K562 (cell line): ENCODE measurements around the gene SALL3. TPM values are rescaled to one million over a fixed set of nuclear protein-coding genes. Genes with fewer than 3 reads are reported as not detected.

Experiments
- ATAC-seq: fragments of 200-7000 bp; cut with Tn5 transposase; 3 replicates; pipeline ENCODE4 v1.9.1; 2020; ENCODE audit warnings: moderate library complexity
- BruUV-seq: library from RNA; stranded (reverse); fragments of 400-500 nt; replicated peaks from 2 replicates; lab custom pipeline; 2021; lab: Mats Ljungman, UMichigan
- CTCF ChIA-PET: fragments of 300-600 bp; formaldehyde crosslinking; extraction: SDS; loops from one replicate; lab custom pipeline; 2021; ENCODE audit warnings: low intra/inter-chr PET ratio; lab: Yijun Ruan, JAX
- POLR2A ChIA-PET: fragments of 300-600, 350-650 bp; sonication (Branson Sonifier 250); formaldehyde crosslinking; extraction: SDS; loops from one replicate; lab custom pipeline; 2021; ENCODE audit warnings: antibody characterized with exemption, inconsistent platforms; lab: Yijun Ruan, JAX
- DNase-seq, 4 experiments: peaks; one replicate each; pipeline versions ENCODE4 v3.0.0 to v3.0.0-alpha.2; 2011 to 2018; ENCODE audit warnings: low spot score in 3 of 4, mixed read lengths in 3 of 4; ENCODE audit errors: extremely low read depth in 1 of 4
- FAIRE-seq: peaks from 2 replicates; lab custom pipeline; 2011; peaks lifted over from hg19 to GRCh38; lab: Jason Lieb, UNC
- H2AFZ ChIP-seq: 2 replicates; pipeline ENCODE4 v1.6.0; 2011; ENCODE audit warnings: low read depth, low read length, control low read depth, inconsistent platforms
- H3K27ac ChIP-seq: fragments of 200-600 bp; 3 replicates; pipeline ENCODE4 v1.8.0; 2011; ENCODE audit warnings: low read depth, mild to moderate bottlenecking, control low read depth, inconsistent platforms, low read length, moderate library complexity, mixed read lengths; ENCODE audit errors: extremely low read depth
- H3K27me3 ChIP-seq, 2 experiments: fragments of 300-600 bp in 1 of 2; 2 replicates in 1 of 2; 3 replicates in 1 of 2; pipeline versions ENCODE4 v1.6.0 to v1.8.0; 2011; ENCODE audit warnings: inconsistent platforms in 2 of 2, low read length in 2 of 2, mild to moderate bottlenecking in 1 of 2, mixed read lengths in 1 of 2, moderate library complexity in 1 of 2; ENCODE audit not compliant: control insufficient read depth in 2 of 2, insufficient read depth in 2 of 2
- H3K36me3 ChIP-seq: fragments of 300-600 bp; 3 replicates; pipeline ENCODE4 v1.8.0; 2011; ENCODE audit warnings: mild to moderate bottlenecking, low read length, inconsistent platforms; ENCODE audit not compliant: control insufficient read depth, insufficient read depth
- H3K4me1 ChIP-seq, 2 experiments: fragments of 200-600 bp in 1 of 2; replicated peaks in 1 of 2; 2 replicates in 1 of 2; 3 replicates in 1 of 2; pipeline versions ENCODE4 v1.5.1 to v1.8.0; 2011; ENCODE audit warnings: inconsistent platforms in 2 of 2, low read length in 2 of 2, mild to moderate bottlenecking in 1 of 2, mixed read lengths in 1 of 2, moderate library complexity in 1 of 2; ENCODE audit not compliant: control insufficient read depth in 2 of 2, insufficient read depth in 2 of 2
- H3K4me2 ChIP-seq: 2 replicates; pipeline ENCODE4 v1.6.1; 2011; ENCODE audit warnings: low read length, control low read depth, inconsistent platforms, mixed read lengths; ENCODE audit not compliant: insufficient read depth
- H3K4me3 ChIP-seq: fragments of 200-600 bp; sonication (generic), shearing (Covaris generic); 2 replicates; pipeline ENCODE4 v1.5.1; 2016; ENCODE audit warnings: control low read depth, inconsistent platforms
- H3K79me2 ChIP-seq: fragments of 200-600 bp; 3 replicates; pipeline ENCODE4 v1.8.0; 2011; ENCODE audit warnings: low read length, inconsistent platforms; ENCODE audit not compliant: control insufficient read depth, insufficient read depth
- H3K9ac ChIP-seq, 2 experiments: 2 replicates each; pipeline versions ENCODE4 v1.6.0 to v1.6.1; 2011; ENCODE audit warnings: low read depth in 2 of 2, low read length in 2 of 2, control low read depth in 1 of 2, inconsistent platforms in 1 of 2, mild to moderate bottlenecking in 1 of 2, mixed read lengths in 1 of 2; ENCODE audit not compliant: insufficient read depth in 1 of 2
- H3K9me1 ChIP-seq: one replicate; pipeline ENCODE4 v1.6.0; 2011; ENCODE audit warnings: inconsistent platforms, mild to moderate bottlenecking, low read length, moderate library complexity; ENCODE audit not compliant: control insufficient read depth, insufficient read depth
- H3K9me3 ChIP-seq: replicated peaks from 2 replicates; pipeline ENCODE4 v1.5.1; 2011; ENCODE audit warnings: low read depth, low read length, inconsistent platforms; ENCODE audit not compliant: control insufficient read depth, insufficient read depth
- H4K20me1 ChIP-seq: replicated peaks from 2 replicates; pipeline ENCODE4 v1.6.1; 2011; ENCODE audit warnings: low read length, inconsistent platforms, mixed read lengths; ENCODE audit not compliant: control insufficient read depth, insufficient read depth
- BACH1 ChIP-seq: fragments of 200-800 bp; sonication (Bioruptor generic); IDR thresholded peaks from 2 replicates; pipeline ENCODE4 v1.6.1; 2016; ENCODE audit warnings: missing genetic modification characterization, missing compliant biosample characterization
- CCAR2 ChIP-seq: fragments of 200-400 bp; formaldehyde crosslinking; IDR thresholded peaks from 2 replicates; pipeline ENCODE4 v1.6.1; 2017; ENCODE audit warnings: mild to moderate bottlenecking, low read depth, low read length
- CHD1 ChIP-seq: fragments of 200-600 bp; sonication (generic); IDR thresholded peaks from one replicate; pipeline ENCODE4 v1.6.1; 2012; ENCODE audit warnings: mild to moderate bottlenecking, moderate library complexity, low read length, inconsistent platforms
- PHF21A ChIP-seq: fragments of 450-650 bp; IDR thresholded peaks from 2 replicates; pipeline ENCODE4 v1.6.1; 2017; ENCODE audit warnings: low read depth, borderline replicate concordance
- RAD51 ChIP-seq: fragments of 450-650 bp; IDR thresholded peaks from 2 replicates; pipeline ENCODE4 v1.7.1; 2016; ENCODE audit warnings: low read depth, mild to moderate bottlenecking, borderline replicate concordance
- SLC30A9 ChIP-seq: fragments of 250-450 bp; sonication (Bioruptor Pico); IDR thresholded peaks from 2 replicates; pipeline ENCODE4 v1.8.0; 2022; ENCODE audit warnings: mild to moderate bottlenecking, moderate library complexity
- SREBF1 ChIP-seq: fragments of 150-350 bp; IDR thresholded peaks from 2 replicates; pipeline ENCODE4 v1.6.1; 2014; ENCODE audit warnings: antibody characterized with exemption, low read depth, low read length, borderline replicate concordance
- STAT5A ChIP-seq: IDR thresholded peaks from 2 replicates; pipeline ENCODE4 v1.6.1; 2012; ENCODE audit warnings: low read length, inconsistent platforms, borderline replicate concordance
- TAF9B ChIP-seq: fragments of 450-650 bp; IDR thresholded peaks from 2 replicates; pipeline ENCODE4 v1.6.1; 2018; ENCODE audit warnings: mild to moderate bottlenecking; ENCODE audit not compliant: partially characterized antibody
- TCF3 ChIP-seq: sonication (generic); formaldehyde crosslinking; IDR thresholded peaks from 2 replicates; pipeline ENCODE4 v1.4.0; 2020; ENCODE audit warnings: mild to moderate bottlenecking, missing genetic modification reagents
- ZC3H8 ChIP-seq: fragments of 450-650 bp; IDR thresholded peaks from 2 replicates; pipeline ENCODE4 v1.6.1; 2017
- ZFX ChIP-seq: sonication (generic); formaldehyde crosslinking; IDR thresholded peaks from 2 replicates; pipeline ENCODE4 v1.8.0; 2022; ENCODE audit warnings: mild to moderate bottlenecking, missing genetic modification reagents, moderate library complexity
- ZNF3 ChIP-seq: fragments of 250-450 bp; sonication (Bioruptor Pico); IDR thresholded peaks from 2 replicates; pipeline ENCODE4 v1.5.0; 2021; ENCODE audit warnings: mild to moderate bottlenecking, moderate library complexity
- WGBS: fragments of 100-300 bp; shearing (Covaris generic); methylation state at CpG from one replicate; pipeline ENCODE4 v1.1.6; 2016; ENCODE audit warnings: low coverage, mixed read lengths; ENCODE audit not compliant: insufficient coverage; ENCODE audit errors: missing lambda C conversion rate; 5-methylcytosine and 5-hydroxymethylcytosine counted together
- in situ Hi-C: fragments of 300-500 bp; cut with MboI; formaldehyde crosslinking; loops from 4 replicates; pipeline ENCODE4 v1.15.0; 2018; ENCODE audit warnings: inconsistent platforms, mixed read lengths
- intact Hi-C: fragments of 100-400 bp; cut with micrococcal nuclease; formaldehyde crosslinking; loops from 2 replicates; pipeline ENCODE4 v1.14.2; 2022
- polyA plus RNA-seq, 8 experiments: library from polyadenylated mRNA; depleted of rRNA in 4 of 8; stranded (reverse) in 5 of 8; unstranded in 3 of 8; fragments of >200 nt; fragmentation: Nextera tagmentation in 2 of 8; fragmentation: Illumina TruSeq in 1 of 8; extraction: Ambion mirVana in 2 of 8; extraction: Trizol in 1 of 8; gene quantifications; 2 replicates each; pipeline versions ENCODE4 v1.2.1 to v1.2.3, GENCODE V29; 2011 to 2014; ENCODE audit warnings: inconsistent platforms in 1 of 8, missing spikeins in 1 of 8
- total RNA-seq, 7 experiments: library from RNA; depleted of rRNA in 6 of 7; stranded (reverse); fragments of >200 nt in 6 of 7; fragmentation: Illumina TruSeq in 2 of 7; extraction: Trizol in 2 of 7; gene quantifications; 2 replicates each; pipeline versions ENCODE4 v1.2.1 to v1.2.3, GENCODE V29; 2011 to 2021; ENCODE audit warnings: low replicate concordance in 1 of 7
- TF ChIP-seq, protein P1 (sequence below): sonication (generic); formaldehyde crosslinking; IDR thresholded peaks from 2 replicates; pipeline ENCODE4 v1.8.0; 2022; ENCODE audit warnings: missing genetic modification reagents, mild to moderate bottlenecking, borderline replicate concordance

SALL3 gene
- total and polyA plus RNA-seq, 9 of the 15 experiments (the other 6 are each of a cell fraction or from before 2014, with no cell fraction given), result not detected

DNA sequence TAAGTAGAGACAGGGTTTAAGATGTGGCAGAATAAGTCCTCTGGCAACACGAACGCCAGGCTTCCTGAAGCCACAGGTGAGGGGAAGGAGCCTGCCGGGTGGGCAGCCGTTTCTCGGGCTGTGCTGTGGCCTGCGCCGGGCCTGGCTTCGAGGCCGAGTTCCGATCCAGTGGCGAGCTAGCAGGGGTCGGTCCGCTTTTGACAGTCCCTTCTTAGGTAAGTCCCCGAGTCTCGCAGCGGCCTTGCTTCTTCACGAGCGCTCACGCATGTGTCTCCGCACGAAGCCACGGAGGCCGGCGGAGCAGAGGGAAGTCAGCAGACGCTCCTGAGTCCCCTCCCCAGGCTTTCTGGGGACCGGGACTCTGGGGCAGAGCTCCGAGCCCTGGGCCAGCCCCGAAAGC is 26.0 kb downstream of the SALL3 start:
- WGBS, result 12% methylated on average over 16 of the region's 28 CpGs
- Histone ChIP-seq H3K36me3 (no peaks in the 10 kb centered on the region), H3K9me3 (no peaks in the 10 kb centered on the region), H2AFZ (no peak overlapping the region), H3K27ac (no peak overlapping the region), H3K9ac (no peak overlapping the region)
- no TSS peak for BruUV-seq
- in situ Hi-C loops, result no loop called here
- CTCF ChIA-PET, result no interaction called here
- TF ChIP-seq STAT5A, result no peak
- no peak for TF ChIP-seq SLC30A9
- TF ChIP-seq ZFX (CRISPR knock-in tag), result no peak
- TF ChIP-seq, all 486 proteins: peak for 0
- H3K4me3 ChIP-seq, result no peak overlapping the region
- POLR2A ChIA-PET, result no interaction called here
- H3K27me3 ChIP-seq, result peaks cover 8 to 47% of the 10 kb centered on the region in 2 experiments; a peak in 4 of 5 replicates
- no peak for DNase-seq
- intact Hi-C loops, result no loop called here
- H3K4me1 ChIP-seq, result no peaks in the 10 kb centered on the region; a peak in 1 of 5 replicates
- no peak for FAIRE-seq
- no peak for ATAC-seq
- H4K20me1 ChIP-seq, result no peaks in the 10 kb centered on the region
- no peaks in the 10 kb centered on the region for H3K9me1 ChIP-seq
- H3K79me2 ChIP-seq, result no peaks in the 10 kb centered on the region
- no peak overlapping the region for H3K4me2 ChIP-seq

GRCh38 chr18:79006106-79006795 is 26.6 kb downstream of the SALL3 start:
- DNase-seq, result no peak
- Histone ChIP-seq H3K9me1 (no peaks in the 10 kb centered on the region), H3K4me2 (no peak overlapping the region), H3K4me3 (no peak overlapping the region), H3K27ac (no peak overlapping the region), H3K9ac (no peak overlapping the region), H3K36me3 (no peaks in the 10 kb centered on the region), H4K20me1 (no peaks in the 10 kb centered on the region), H3K9me3 (no peaks in the 10 kb centered on the region), H2AFZ (no peak overlapping the region), H3K4me1 (no peaks in the 10 kb centered on the region; a peak in 1 of 5 replicates), H3K79me2 (no peaks in the 10 kb centered on the region), H3K27me3 (peaks cover 8 to 45% of the 10 kb centered on the region in 2 experiments)
- ATAC-seq, result no peak
- TF ChIP-seq CCAR2 (no peak), SREBF1 (no peak), TAF9B (no peak), TCF3 (CRISPR knock-in tag) (no peak), CHD1 (no peak), PHF21A (no peak), RAD51 (no peak), ZNF3 (no peak), ZC3H8 (no peak), BACH1 (tag) (no peak)
- TF ChIP-seq, protein P1, sequence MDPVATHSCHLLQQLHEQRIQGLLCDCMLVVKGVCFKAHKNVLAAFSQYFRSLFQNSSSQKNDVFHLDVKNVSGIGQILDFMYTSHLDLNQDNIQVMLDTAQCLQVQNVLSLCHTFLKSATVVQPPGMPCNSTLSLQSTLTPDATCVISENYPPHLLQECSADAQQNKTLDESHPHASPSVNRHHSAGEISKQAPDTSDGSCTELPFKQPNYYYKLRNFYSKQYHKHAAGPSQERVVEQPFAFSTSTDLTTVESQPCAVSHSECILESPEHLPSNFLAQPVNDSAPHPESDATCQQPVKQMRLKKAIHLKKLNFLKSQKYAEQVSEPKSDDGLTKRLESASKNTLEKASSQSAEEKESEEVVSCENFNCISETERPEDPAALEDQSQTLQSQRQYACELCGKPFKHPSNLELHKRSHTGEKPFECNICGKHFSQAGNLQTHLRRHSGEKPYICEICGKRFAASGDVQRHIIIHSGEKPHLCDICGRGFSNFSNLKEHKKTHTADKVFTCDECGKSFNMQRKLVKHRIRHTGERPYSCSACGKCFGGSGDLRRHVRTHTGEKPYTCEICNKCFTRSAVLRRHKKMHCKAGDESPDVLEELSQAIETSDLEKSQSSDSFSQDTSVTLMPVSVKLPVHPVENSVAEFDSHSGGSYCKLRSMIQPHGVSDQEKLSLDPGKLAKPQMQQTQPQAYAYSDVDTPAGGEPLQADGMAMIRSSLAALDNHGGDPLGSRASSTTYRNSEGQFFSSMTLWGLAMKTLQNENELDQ (CRISPR knock-in tag), result no peak
- ChIA-PET POLR2A (no interaction called here), CTCF (no interaction called here)
- no TSS peak for BruUV-seq
- 21% methylated on average over 21 of the region's 67 CpGs for WGBS
- in situ Hi-C loops (no loop called here), intact Hi-C loops (no loop called here)
- FAIRE-seq, result no peak
